ENCODE results near the gene MTHFD1.
A peak's percentile ranks its signal among the peaks of the same experiment; 100 is the strongest.

Gene MTHFD1

DNA sequence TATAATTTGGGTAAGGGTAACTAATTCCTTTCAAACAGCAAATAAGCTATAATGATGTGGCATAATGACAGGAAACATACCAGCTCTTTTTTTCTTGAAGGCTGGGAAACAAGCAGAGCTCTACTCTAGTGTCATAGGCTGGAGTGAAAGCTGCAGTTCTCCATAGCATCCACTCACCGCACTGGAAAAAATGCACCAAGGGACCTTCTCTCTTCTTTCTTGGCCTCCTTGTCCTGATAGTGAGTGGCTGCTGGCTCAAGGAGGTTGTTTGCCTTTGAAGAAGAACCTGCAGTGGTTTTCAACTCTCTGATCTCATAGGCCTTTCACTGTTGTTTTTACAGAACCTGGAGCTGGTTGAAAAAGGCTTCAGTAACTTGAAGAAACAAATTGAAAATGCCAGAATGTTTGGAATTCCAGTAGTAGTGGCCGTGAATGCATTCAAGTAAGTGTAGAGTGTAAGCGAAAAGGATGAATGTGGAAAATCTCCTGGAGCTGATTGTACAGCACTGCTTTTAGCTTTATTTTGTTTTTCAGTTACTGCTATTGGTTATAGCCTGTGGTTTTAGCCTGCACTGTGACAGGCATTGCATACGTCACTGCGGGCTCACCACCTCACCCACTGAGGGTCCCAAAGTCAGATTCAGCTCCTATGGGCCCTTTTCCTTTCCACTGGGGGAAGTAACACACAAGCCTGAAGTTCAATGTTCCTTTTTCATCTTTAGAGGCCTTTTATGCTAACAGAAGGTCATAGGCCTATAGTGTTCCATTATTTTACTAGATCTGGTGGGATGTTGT lies 59.9 kb downstream of the MTHFD1 start:
- ATAC-seq, result peak; percentile 24
- DNase-seq, result peak; percentile 25

DNA sequence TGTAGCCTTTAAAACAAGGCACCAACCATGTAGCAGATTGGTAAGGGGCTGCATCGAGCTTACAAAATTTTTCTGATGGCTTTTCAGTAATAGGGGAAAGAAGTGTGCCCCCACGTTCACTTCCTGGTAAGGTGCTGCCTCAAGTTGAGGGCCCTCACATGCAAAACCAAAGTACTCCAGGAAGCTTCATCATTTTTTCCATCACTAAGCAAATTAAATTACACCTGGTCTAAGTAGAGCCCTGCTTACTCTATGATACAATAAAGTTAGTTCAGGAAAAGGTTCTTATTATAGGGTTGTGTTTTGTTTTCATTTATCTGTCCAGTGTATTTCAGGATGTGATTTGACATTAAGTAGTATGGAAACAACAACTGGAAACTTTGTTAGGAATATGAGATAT lies 62.1 kb downstream of the MTHFD1 start:
- no peak for DNase-seq
- ATAC-seq, result peak; percentile 65

DNA sequence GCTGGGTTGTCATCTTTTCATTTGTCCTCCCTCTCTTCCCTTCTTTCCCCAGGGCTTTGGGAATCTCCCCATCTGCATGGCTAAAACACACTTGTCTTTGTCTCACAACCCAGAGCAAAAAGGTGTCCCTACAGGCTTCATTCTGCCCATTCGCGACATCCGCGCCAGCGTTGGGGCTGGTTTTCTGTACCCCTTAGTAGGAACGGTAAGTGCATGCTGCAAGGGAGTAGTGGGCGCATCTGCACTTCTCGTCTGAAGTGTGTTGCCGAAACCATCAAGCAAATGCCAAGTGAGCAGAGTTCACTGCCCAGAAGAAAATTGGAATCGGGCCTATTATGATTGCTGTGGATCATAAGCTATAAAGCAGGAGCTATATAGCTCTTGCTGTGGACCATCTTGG lies 66.5 kb downstream of the MTHFD1 start:
- DNase-seq, result no peak
- ATAC-seq, result no peak

DNA sequence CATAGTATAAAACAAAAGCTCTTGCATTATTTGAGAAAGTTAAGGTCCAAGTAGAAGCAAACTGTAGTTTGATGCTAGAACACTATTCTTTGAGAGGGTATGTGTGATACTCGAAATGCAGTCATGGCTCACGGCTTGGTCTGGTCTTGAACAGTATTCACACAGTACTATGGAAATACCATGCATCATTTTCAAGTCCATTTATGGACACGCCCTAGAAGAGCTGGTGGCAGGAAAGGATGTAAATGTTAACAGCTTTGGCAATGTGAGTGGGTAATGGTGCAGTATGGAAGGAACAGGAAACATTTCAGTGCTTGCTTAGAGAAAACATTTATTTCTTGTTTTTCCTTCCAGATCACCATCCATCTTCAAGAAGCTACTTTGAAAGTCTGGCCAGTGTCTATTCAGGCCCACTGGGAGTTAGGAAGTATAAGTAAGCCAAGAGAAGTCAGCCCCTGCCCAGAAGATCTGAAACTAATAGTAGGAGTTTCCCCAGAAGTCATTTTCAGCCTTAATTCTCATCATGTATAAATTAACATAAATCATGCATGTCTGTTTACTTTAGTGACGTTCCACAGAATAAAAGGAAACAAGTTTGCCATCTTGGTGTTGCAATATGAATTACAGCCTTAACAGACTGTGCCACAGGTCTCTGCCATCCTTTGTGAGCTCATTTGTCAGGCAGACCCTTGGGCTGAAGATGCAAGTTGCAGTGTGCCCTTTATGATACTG lies 71.4 kb downstream of the MTHFD1 start:
- DNase-seq, result no peak
- no peak for ATAC-seq

DNA sequence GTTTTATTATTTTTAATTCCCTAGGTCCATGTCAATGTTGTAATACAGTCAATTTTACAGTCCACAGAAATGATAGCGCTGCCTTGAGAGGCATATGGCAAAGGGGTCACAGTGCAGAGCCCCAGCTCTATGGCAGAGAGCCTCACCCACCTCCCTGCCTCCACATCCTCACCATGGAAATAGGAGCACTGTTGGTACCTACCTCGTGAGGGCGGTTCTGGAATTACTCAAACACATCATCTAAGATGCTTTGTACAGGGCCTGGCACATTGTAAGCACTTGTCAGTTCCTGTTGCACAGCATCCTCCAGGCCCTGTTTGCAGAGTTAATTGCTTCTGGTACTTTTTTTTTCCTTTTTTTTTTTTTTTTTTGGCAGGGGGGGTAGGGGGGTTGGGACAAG lies 73.1 kb downstream of the MTHFD1 start:
- DNase-seq, result no peak
- ATAC-seq, result no peak

DNA sequence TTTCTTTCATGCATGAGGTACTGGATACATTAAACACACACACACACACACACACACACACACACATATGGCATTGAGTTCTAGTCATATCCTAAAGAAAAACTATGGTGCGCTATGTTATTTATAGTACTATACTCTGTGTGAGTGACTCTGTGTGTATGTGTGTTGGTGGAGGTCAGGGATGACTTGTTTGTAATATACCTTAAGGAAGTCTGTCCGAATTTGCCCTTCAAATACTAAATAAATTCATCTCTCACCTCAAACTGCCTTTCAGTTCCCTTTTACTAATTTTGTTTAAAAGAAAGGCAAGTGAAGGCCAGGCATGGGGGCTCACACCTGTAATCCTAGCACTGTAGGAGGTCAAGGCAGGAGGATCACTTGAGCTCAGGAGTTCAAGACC lies 75.0 kb downstream of the MTHFD1 start:
- no peak for ATAC-seq
- no peak for DNase-seq

DNA sequence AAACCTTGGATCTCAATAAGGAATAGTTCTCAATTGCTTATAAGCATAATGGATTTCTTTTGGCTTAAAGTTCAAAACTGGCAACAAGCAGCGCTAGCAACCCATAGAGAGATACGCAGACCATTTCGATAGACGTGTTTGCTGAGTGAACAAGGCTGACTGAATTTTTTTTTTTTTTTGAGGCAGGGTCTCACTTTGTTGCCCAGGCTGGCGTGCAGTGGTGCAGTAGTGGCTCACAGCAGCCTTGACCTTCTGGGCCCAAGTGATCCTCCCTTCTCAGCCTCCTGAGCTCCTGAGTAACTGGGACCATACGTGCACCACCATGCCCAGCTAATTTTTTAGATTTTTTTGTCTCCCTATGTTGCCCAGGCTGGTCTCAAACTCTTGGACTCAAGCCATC lies 75.7 kb downstream of the MTHFD1 start:
- no peak for DNase-seq
- ATAC-seq, result no peak

DNA sequence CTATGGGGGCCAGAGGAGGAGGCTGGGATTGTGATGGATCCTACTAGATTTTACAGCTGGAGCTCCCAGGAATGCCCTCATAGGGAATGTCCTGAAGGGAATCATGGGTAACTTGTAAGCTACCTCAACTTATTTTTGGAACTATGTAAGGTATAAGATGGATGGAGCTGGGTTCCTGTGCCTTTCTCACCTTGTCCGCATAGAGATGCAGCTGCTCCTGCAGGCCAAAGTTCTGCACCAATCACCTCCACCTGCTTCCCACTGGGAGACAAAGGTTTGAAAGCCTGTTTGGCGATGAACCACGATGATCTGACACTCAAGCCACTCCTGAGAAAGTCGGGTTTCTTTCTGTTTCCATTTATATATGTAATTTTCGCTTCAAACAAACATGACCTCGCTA lies 76.5 kb downstream of the MTHFD1 start:
- DNase-seq (no peak), ATAC-seq (no peak)

DNA sequence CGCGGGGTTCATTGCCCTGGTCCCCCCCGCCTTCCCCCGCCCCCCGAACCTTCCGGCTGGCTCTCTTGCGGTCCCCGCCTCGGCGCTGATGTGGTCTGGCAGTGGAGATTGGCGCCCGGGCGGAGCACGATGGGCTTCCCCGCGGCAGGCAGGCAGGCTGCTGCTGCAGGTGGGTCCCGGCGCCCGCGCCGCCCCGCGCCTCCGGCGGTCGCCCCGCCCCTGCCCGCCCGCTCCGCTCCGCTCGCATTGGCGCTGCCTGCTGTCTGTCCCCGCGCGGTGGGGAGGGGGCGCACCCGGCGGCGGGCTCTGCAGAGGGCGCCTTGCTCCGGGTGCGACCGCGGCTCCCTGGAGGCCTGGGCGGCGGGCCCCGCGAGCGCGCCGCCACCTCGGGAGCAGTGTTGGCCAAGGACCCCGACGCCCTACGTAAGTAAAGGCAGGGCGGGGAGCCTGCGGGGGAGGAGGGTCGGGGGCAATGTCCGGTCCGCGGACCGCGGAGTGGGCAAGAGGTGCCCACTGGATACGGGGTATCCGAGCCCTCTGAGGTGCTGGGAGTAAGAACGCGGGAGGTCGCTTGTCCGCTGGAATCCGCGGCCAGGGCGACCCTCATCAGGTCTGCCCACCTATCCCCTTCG lies 77.2 kb downstream of the MTHFD1 start, which contains the start of gene AKAP5:
Gene AKAP5, plus strand, starts transcription at position 309 of the 632 bp plus-strand sequence. CDS start 2,896 bp downstream, outside the sequence.
- ATAC-seq (peak; percentile 79), DNase-seq (peak; percentile 70)

DNA sequence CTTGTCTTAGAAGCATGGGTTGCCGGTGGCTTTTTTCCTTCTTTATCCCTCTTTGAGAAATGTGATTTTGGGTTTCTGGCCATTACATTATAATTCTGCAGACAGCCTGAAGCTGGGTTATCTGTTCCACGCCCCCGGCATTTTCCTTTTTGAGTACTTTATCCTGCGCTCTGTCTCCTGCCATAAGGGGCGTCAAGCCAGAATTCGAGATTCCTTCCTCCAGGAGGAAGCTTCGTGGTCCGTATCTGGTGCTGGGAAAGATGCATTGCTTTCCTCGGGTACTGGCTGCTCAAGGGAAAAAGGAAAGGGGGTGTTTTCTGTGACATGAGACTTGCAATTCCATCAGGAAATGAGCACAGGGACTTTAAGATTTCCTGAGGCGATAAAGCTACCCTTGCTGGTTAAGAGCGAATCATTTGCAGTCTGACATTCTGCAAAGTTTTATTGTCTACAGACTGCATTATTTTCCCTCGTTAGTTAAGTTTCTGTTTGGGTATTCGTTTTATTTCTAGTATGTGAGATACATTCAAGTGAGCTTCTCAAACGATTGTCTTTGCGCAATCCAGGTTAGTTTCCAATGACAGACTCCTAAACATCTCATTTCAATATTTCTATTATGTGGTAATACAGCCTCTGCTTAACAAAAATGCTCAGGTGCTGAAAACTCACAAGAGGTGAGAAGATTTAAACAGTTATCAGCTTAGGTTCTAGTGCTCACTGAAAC lies 77.8 kb downstream of the MTHFD1 start:
- DNase-seq, result no peak
- ATAC-seq, result no peak

DNA sequence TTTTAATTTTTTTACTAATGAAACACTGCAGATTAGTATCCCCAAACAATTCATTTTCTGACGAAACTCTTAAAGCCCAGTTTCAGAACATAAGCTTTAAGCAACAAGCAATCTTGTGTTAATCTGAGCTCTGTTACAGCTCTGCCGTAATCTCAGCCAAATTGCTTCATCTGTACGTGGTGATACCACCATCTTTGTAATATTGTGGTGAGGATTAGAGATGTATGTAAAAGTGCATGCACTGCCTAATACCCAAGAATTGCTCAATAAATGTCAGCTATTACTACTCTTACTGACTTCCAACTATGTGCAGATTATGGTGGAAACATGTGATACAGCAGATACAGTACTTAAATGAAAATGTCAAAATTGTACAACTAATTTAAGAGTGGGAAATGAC lies 78.9 kb downstream of the MTHFD1 start:
- ATAC-seq (no peak), DNase-seq (no peak)

DNA sequence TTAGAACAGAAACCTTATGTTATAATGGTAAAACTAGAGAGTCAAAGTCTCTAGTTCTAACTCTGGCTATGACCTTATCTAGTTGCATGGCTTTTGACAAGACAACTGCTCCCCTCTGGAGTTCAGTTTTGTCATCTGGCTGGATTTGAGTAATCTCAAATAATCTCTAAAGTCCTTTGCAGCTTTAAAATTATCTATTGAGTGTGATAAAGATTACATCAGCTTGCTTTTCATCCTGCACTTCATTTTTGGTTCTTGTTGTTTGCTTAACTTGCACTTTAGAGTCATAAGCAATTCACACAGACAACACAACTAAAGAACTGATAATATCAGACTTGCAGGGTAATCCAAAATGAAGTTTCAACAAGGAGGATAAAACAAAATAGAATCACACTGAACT lies 79.4 kb downstream of the MTHFD1 start:
- ATAC-seq (no peak), DNase-seq (no peak)

DNA sequence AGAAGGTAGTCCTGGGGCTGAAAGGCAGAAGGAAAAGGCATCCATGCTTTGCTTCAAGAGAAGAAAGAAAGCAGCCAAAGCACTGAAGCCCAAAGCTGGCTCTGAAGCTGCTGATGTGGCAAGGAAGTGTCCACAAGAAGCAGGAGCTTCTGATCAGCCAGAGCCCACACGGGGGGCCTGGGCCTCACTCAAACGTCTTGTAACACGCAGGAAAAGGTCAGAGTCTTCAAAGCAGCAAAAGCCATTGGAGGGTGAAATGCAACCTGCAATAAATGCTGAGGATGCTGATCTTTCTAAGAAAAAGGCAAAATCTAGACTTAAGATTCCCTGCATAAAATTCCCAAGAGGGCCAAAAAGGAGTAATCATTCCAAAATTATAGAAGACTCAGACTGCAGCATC lies 80.3 kb downstream of the MTHFD1 start:
- ATAC-seq (no peak), DNase-seq (no peak)

DNA sequence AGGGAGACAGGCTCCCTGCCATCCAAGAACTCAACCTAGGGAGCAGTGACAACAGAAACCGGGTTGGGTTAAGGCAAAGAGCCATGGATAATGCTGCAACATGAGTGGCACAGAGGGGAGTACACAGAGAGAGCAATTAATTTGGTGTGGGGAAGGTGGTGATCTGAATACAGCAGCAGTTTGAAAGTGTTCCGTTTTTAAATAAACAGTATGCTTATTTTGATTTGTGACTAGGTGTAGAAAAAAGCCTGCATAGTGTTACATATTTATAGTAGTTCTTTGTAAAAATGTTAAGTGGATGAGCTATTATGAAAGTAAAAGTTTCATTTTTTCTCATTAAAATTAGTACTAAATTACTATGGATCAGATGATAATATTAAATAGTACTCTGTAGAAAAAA lies 85.9 kb downstream of the MTHFD1 start:
- no peak for DNase-seq
- no peak for ATAC-seq

DNA sequence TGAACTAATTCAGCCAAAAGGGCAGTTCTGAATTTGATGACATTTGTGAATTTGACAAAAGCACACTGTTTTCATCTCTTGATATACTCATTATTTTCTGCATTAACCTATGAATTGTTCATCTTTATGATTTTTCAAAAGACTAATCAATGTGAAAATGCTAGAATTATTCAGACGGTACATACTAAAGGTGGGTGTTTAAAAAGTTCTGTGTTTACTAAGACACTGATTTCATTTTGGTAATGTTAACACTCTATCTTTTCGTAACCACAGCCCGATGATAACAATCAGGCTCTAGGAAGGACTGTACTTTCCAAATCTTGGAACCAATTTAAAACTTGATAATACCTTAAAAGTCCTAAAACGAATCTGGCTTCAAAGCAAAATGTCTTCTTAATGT lies 86.5 kb downstream of the MTHFD1 start:
- ATAC-seq (no peak), DNase-seq (no peak)

DNA sequence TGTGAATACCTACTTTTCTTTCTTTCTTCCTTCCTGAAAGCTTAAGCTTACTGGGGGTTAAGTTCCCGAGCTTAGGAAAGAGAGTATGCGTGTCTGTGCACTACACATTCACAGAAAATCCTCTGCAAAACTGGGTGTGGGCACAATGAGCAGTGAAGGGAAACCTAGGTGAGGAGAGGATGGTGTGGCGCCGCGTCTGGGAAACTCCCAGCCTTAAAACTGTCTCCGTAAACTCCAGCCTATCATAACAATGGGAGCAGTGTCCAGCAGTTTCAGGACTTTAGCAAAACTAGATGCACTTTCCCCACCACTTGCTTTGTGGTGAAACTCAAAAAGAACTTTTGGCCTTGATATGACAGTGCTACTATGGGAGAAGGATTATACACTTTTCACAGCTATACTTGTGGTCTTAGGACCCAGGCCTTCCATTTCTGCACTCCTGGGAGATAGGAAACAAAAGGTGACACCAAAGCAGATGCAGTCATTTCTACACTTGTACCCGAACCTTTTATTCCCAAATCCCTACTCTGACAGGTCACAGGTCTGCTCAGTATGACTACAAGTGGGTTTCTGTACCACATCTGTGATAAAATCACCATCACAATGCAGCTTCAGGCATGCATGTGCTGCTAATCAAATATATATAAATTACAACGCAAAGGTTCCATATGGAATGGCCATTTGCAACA lies 87.6 kb downstream of the MTHFD1 start:
- DNase-seq, result no peak
- ATAC-seq, result no peak

DNA sequence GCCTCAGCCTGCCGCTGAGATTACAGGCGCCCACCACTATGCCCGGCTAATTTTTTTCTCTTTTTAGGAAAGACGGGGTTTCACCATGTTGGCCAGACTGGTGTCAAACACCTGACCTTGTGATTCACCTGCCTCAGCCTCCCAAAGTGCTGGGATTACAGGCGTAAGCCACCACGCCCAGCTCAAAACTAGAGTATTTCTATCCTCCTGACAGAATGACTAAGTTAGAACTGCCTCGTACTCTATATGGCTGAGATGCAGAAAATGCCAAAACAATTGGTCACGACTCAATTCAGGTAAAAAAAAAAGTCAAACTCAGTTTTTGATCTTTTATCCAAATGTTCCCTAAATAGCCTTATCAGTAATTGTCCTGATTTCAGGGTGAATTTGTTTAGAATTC lies 88.3 kb downstream of the MTHFD1 start:
- DNase-seq (no peak), ATAC-seq (no peak)

DNA sequence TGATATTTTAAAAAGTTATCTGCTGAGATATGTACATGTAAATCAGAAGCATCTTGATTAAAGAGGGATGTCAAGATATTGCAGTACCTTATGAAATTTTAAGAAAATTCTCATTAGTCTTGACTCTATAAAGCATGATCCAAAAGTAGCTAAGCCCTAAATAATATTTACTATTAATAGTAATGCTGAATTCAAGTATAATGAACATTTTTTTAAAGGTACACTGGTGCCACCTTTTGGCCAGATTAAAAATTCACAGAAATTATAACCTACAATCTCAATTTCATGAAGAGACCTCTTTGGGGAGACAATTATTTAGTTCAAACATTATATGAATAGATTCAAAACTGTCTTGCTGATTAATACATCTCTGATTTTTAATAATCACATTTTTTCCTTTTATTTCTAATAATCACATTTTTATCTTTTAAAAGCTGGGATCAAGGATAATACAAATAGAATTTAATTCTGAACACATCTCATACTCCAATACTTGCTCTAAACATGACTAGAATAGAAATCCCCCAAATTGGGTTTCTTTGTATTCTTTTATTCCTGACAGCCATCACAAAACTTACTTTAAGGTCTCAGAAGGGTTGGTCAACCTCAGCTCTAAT lies 90.6 kb downstream of the MTHFD1 start:
- no peak for ATAC-seq
- no peak for DNase-seq

DNA sequence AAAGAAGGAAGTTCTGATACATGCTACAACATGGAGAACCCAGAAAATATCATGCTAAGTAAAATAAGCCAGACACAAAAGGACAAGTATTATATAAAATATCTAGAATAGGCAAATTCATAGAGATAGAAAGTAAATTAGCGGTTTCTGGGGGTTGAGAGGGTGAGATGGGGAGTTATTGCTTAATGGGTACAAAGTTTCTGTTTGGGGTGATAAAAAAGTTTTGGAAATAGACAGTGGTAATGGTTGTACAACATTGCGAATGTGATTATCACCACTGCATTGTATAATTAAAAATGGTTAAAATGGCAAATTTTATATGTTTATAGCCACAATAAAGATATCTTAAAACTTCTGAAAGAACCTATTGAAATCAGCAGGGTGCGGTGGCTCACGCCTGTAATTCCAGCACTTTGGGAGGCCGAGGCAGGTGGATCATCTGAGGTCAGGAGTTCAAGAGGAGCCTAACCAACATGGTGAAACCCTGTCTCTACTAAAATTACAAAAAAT lies 100.5 kb downstream of the MTHFD1 start:
- ATAC-seq (no peak), DNase-seq (no peak)

DNA sequence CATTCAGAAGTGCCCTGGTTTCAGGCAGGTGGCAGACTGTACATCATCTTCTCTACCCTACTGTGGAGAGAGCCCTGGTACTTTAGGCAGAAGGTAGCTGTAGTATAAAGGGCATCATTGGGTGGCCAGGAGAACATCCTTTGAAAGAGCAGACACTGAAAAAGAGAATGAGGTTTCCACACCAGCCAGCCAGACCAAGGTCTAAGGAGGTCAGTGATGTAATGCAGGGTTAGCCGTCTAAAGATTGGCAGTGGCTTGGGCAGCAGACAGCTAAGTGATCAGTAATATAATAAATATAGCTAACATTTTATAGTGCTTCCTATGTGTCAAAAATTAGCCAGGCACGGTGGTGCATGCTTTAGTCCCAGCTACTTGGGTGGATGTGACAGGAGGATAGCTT lies 103.5 kb downstream of the MTHFD1 start:
- DNase-seq (no peak), ATAC-seq (no peak)

DNA sequence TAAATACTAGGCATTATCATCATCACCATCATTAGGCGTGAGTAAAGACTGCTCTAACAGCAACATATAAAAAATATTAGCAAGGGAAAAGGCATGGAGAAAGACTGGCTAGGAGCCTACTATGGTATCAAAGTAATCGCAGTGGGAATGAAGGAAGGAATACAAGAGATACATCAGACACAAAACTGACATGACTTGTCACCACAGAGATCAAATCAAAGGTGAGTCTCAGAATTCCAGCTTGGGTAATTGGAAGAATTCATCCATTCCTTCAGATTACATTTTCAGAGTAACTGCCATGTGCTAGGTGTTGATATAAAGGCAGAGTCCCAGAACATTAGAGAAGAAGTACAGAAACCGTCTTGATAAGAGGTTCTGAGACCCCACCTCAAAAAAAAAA lies 105.3 kb downstream of the MTHFD1 start:
- ATAC-seq (no peak), DNase-seq (no peak)
